Measurements from ENCODE around the gene PTPRN2. TPM values are rescaled to one million over a fixed set of nuclear protein-coding genes. Genes with fewer than 3 reads are reported as not detected.

Gene PTPRN2
- total RNA-seq, 8 experiments from 2014 or later = 0.10 to 19.7 (median 10.8) TPM; not detected in 1

- Histone ChIP-seq H3K4me3 (peak overlapping the region in 1 of 5 donors; percentile 70), H3K4me1 (replicated peaks in 1 of 2) (peaks cover 11 to 27% of the 10 kb centered on the region in 2 donors), H3K27ac (no peak overlapping the region)
- in situ Hi-C loops (cut with MboI; ENCODE audit: low pct_unique_long_range_greater_than_20kb in 2 of 9, low sequenced_read_pairs in 9 of 9, unreplicated experiment in 9 of 9) = loop anchor here in 1 of 9 experiments (25.0 kb wide), 1 partner anchor 195 kb away; no protein-coding TSS in a partner anchor
- 0 to 85% methylated on average over 3 to 11 of the region's 64 CpGs; no CpG with 5 or more reads in 8 of the 10 experiments for whole genome bisulfite sequencing, 10 experiments
- peak in 3 of 8 experiments; percentile 16 to 45 (median 25) for ATAC-seq (replicated peaks in 6 of 8)
Measured at GRCh38 chr7:157691586-157692459, 895.8 kb downstream of the PTPRN2 start.

- H3K4me1 ChIP-seq (replicated peaks in 1 of 2) = peaks cover 11 to 32% of the 10 kb centered on the region in 2 donors
- WGBS, 10 experiments = 25 to 92% (median 92%) methylated on average over 4 to 6 of the region's 72 CpGs; no CpG with 5 or more reads in 7 of the 10 experiments
- peak in 5 of 8 experiments; percentile 29 to 82 (median 52) for ATAC-seq (replicated peaks in 6 of 8)
- H3K4me3 ChIP-seq = peak overlapping the region in 3 of 5 donors; percentile 32 to 70 (median 41)
- no peak overlapping the region for H3K27ac ChIP-seq
- in situ Hi-C loops (cut with MboI; ENCODE audit: low pct_unique_long_range_greater_than_20kb in 2 of 9, low sequenced_read_pairs in 9 of 9, unreplicated experiment in 9 of 9) = loop anchor here in 1 of 9 experiments (25.0 kb wide), 1 partner anchor 196 kb away; no protein-coding TSS in a partner anchor
Measured at GRCh38 chr7:157690833-157691585, 896.6 kb downstream of the PTPRN2 start.

DNA sequence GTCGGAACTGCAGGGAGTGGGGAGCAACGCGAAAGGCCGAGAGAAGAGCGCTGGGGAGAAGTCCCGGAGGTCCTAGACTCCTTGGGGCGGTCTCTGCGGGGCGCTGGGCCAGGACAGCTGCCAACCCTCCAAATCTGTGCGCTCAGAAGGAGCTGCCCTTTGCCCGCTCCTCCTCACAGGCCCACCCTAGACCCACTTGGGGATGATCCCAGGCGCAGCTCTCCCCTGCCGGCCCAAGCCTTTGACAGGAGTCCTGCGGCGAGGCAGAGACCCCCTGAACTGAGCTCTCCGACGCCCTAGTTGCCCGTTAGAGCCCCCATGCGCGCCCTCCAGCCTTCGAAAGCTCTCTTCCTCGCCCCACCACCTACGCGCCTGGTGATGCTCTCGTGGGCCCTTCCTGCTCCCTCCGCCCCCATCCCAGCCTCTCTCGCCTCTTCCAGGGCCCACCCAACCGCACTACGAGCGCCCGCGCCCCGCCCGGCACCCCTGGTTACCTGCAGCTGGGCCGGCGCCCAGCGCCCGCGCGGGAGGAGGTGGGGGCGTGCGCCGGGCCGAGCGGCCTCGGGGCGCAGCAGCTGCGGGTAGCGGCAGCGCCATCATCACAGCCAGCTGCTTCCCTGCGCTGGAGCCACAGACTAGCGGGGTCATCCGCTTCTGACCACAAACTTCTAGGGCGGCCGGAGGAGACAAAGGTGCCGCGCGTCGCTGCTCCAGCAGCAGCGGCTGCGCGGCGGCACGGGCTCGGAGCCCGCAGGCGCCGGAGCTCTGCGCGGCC, 897.4 kb downstream of the PTPRN2 start:
- peak overlapping the region in 3 of 5 donors; percentile 32 to 70 (median 41) for H3K4me3 ChIP-seq
- ATAC-seq (replicated peaks in 6 of 8) = peak in 2 of 8 experiments; percentile 2 to 30
- in situ Hi-C loops (cut with MboI; ENCODE audit: low pct_unique_long_range_greater_than_20kb in 2 of 9, low sequenced_read_pairs in 9 of 9, unreplicated experiment in 9 of 9) = loop anchor here in 1 of 9 experiments (25.0 kb wide), 1 partner anchor 197 kb away; no protein-coding TSS in a partner anchor
- no peak overlapping the region for H3K27ac ChIP-seq
- peaks cover 11 to 32% of the 10 kb centered on the region in 2 donors for H3K4me1 ChIP-seq (replicated peaks in 1 of 2)
- 10 to 67% methylated on average over 3 to 10 of the region's 70 CpGs; no CpG with 5 or more reads in 8 of the 10 experiments for WGBS, 10 experiments

GRCh38 chr7:157689269-157690057, 898.2 kb downstream of the PTPRN2 start:
- H3K4me3 ChIP-seq = peak overlapping the region in 3 of 5 donors; percentile 32 to 70 (median 41)
- peaks cover 11 to 32% of the 10 kb centered on the region in 2 donors for H3K4me1 ChIP-seq (replicated peaks in 1 of 2)
- peak in 1 of 8 experiments; percentile 12 for ATAC-seq (replicated peaks in 6 of 8)
- 0 to 91% (median 25%) methylated on average over 3 to 11 of the region's 59 CpGs; no CpG with 5 or more reads in 6 of the 10 experiments for WGBS, 10 experiments
- H3K27ac ChIP-seq = peak overlapping the region in 1 of 2 donors; percentile 65
- in situ Hi-C loops (cut with MboI; ENCODE audit: low pct_unique_long_range_greater_than_20kb in 2 of 9, low sequenced_read_pairs in 9 of 9, unreplicated experiment in 9 of 9) = loop anchor here in 1 of 9 experiments (25.0 kb wide), 1 partner anchor 198 kb away; no protein-coding TSS in a partner anchor

- Histone ChIP-seq H3K27ac (peak overlapping the region; percentile 2 to 65), H3K4me1 (replicated peaks in 1 of 2) (peaks cover 11 to 32% of the 10 kb centered on the region in 2 donors), H3K4me3 (peak overlapping the region in 3 of 5 donors; percentile 32 to 70 (median 41))
- 3 to 94% methylated on average over 5 to 7 of the region's 64 CpGs; no CpG with 5 or more reads in 8 of the 10 experiments for WGBS, 10 experiments
- in situ Hi-C loops (cut with MboI; ENCODE audit: low pct_unique_long_range_greater_than_20kb in 2 of 9, low sequenced_read_pairs in 9 of 9, unreplicated experiment in 9 of 9) = loop anchor here in 1 of 9 experiments (25.0 kb wide), 1 partner anchor 199 kb away; no protein-coding TSS in a partner anchor
- ATAC-seq (replicated peaks in 6 of 8) = peak in 1 of 8 experiments; percentile 29
Measured at GRCh38 chr7:157688533-157689268, 898.9 kb downstream of the PTPRN2 start.

- 0 to 31% (median 9%) methylated on average over 1 to 8 of the region's 9 CpGs for WGBS, 10 experiments
Measured at GRCh38 chr7:157687845-157688532, 899.6 kb downstream of the PTPRN2 start.

DNA sequence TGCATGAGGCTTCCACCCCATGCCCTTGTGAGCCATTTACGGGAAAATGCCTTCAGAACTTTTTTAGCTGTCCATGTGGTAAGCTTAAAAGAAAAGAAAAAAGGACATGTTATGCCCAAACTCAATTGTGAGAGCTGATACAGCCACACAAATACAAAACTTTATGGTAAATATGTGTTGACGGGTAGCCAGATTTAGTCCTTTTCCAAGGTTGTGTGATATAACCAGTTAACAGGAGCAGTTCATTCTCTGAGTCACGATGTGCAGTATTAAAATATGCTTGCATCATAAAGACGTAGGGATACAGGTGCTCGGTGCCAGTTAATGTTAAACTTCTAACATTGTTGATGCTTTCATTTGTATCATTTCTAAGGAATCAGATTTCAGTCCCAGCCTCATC, 900.5 kb downstream of the PTPRN2 start:
- peak overlapping the region in 1 of 2 donors; percentile 59 for H3K27ac ChIP-seq
- WGBS, 10 experiments = 0 to 63% (median 19%) methylated on average over 3 to 5 of the region's 5 CpGs; no CpG with 5 or more reads in 1 of the 10 experiments
- no peak for ATAC-seq (replicated peaks in 6 of 8)
- in situ Hi-C loops (cut with MboI; ENCODE audit: low pct_unique_long_range_greater_than_20kb in 2 of 9, low sequenced_read_pairs in 9 of 9, unreplicated experiment in 9 of 9) = loop anchor here in 1 of 9 experiments (25.0 kb wide), 1 partner anchor 200 kb away; no protein-coding TSS in a partner anchor
- H3K4me3 ChIP-seq = peak overlapping the region in 1 of 5 donors; percentile 70
- H3K4me1 ChIP-seq (replicated peaks in 1 of 2) = peaks cover 11 to 37% of the 10 kb centered on the region in 2 donors

More at GRCh38 chr7:157687845-157688532, 899.6 kb downstream of the PTPRN2 start:
- in situ Hi-C loops (cut with MboI; ENCODE audit: low pct_unique_long_range_greater_than_20kb in 2 of 9, low sequenced_read_pairs in 9 of 9, unreplicated experiment in 9 of 9) = loop anchor here in 1 of 9 experiments (25.0 kb wide), 1 partner anchor 199 kb away; no protein-coding TSS in a partner anchor
- peaks cover 11 to 37% of the 10 kb centered on the region in 2 donors for H3K4me1 ChIP-seq (replicated peaks in 1 of 2)
- H3K4me3 ChIP-seq = peak overlapping the region in 3 of 5 donors; percentile 32 to 70 (median 41)
- peak overlapping the region in 1 of 2 donors; percentile 65 for H3K27ac ChIP-seq
- ATAC-seq (replicated peaks in 6 of 8) = peak in 3 of 8 experiments; percentile 42 to 58 (median 47)

DNA sequence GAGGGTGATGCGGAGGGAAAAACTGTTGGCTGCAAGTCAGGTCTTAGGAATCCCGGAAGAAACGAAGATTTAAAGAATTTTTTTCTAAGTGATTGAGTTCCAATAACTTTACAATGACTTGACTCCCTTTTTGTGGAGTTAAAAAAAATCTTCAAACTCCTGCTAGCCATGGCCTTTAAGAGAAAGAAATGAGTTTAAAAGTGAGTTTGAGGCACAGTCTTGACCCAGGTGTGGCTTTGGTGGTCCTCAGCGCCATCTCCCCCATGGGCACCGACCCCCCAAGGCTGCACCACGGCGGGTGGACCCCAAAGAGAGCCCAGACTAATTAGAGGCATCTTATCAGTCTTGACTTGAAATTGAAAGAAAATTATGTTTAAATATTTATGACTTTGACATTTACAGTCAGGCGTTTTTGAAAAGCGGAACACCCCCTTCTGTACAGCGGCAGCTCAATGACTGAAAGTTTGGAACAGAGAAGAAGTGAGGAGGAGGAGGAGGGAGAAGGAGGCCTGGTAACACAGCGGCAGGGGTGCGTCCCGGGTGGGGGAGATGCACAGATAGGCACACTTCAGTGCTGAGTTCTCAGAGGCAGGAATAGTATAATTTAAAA, 901.2 kb downstream of the PTPRN2 start:
- WGBS, 10 experiments = 2 to 79% (median 20%) methylated on average over 1 to 11 of the region's 13 CpGs; no CpG with 5 or more reads in 3 of the 10 experiments
- Histone ChIP-seq H3K4me3 (peak overlapping the region in 2 of 5 donors; percentile 54 to 70), H3K27ac (no peak overlapping the region), H3K4me1 (replicated peaks in 1 of 2) (peaks cover 12 to 40% of the 10 kb centered on the region in 2 donors)
- no peak for ATAC-seq (replicated peaks in 6 of 8)
- in situ Hi-C loops (cut with MboI; ENCODE audit: low pct_unique_long_range_greater_than_20kb in 2 of 9, low sequenced_read_pairs in 9 of 9, unreplicated experiment in 9 of 9) = loop anchor here in 1 of 9 experiments (25.0 kb wide), 1 partner anchor 201 kb away; no protein-coding TSS in a partner anchor

DNA sequence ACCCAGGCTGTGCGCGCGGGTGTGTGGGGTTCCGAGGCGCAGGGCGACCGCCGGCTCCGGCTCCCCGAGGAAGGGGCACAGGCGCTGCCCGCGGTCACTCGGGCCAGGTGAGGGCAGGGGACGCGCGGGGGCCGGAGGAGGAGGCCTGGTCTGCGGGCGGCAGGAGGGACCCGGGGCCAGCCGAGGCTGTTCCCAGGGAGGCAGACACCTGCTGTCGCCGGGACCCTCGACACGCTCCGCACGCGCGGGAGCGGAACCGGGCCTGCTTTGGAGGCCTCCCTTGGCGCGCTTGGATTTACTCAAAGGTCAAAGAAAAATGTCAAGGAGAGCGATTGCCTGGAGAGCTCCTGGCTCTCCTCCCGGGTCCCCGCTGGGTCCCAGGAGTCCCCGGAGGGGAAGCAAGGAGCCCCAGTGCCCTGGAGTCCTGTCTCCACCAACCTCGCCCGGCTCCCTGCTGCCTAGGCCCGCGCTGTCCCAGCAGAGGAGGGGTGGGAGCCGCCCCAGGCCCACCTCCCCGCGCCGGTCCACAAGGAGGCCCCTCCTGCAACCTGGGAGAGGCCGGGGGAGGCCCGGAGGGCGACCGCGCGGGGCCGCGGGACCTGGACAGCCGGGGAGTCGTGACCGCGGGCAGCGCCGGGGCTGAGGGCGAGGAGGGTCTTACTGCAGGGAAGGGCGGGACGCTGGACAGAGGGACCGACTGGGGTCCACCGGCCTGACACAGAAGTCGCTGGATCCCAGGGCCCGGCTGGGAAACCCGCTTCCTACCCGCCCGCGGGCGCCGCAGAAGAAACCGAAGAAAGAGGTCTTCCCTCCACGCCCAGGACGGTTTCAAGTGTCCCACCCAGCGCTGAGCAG, 902.0 kb downstream of the PTPRN2 start:
- H3K4me1 ChIP-seq (replicated peaks in 1 of 2) = peaks cover 15 to 48% of the 10 kb centered on the region in 2 donors
- peak in 1 of 8 experiments; percentile 1 for ATAC-seq (replicated peaks in 6 of 8)
- WGBS, 10 experiments = 7 to 80% (median 58%) methylated on average over 3 to 6 of the region's 77 CpGs; no CpG with 5 or more reads in 6 of the 10 experiments
- in situ Hi-C loops (cut with MboI; ENCODE audit: low pct_unique_long_range_greater_than_20kb in 2 of 9, low sequenced_read_pairs in 9 of 9, unreplicated experiment in 9 of 9) = loop anchor here in 1 of 9 experiments (25.0 kb wide), 1 partner anchor 202 kb away; no protein-coding TSS in a partner anchor
- H3K4me3 ChIP-seq = peak overlapping the region in 3 of 5 donors; percentile 23 to 70 (median 54)
- H3K27ac ChIP-seq = no peak overlapping the region
